ENCODE results near the gene MAP7D2. TPM values are rescaled to one million over a fixed set of nuclear protein-coding genes. Genes with fewer than 3 reads are reported as not detected.

The MAP7D2 gene
- total and polyA plus RNA-seq, 4 donors: 0.37 to 0.75 (median 0.57) TPM

GRCh38 chrX:20112022-20112774 is 4.5 kb downstream of the MAP7D2 start:
- no peaks in the 10 kb centered on the region for H3K36me3 ChIP-seq (ENCODE audit: control insufficient read depth in 4 of 4, insufficient read depth in 4 of 4, low read length in 4 of 4)
- peaks cover 3 to 51% (median 31%) of the 10 kb centered on the region in 3 donors for H3K27me3 ChIP-seq (ENCODE audit: control insufficient read depth in 3 of 3, insufficient read depth in 3 of 3, low read length in 2 of 3)
- peaks cover 0 to 4% (median 0%) of the 10 kb centered on the region in 5 donors for H3K4me1 ChIP-seq (ENCODE audit: control insufficient read depth in 5 of 5, insufficient read depth in 5 of 5, low read length in 5 of 5)
- H3K9ac ChIP-seq (ENCODE audit: insufficient read depth in 1 of 2, low read length in 2 of 2): no peak overlapping the region
- 89 to 97% methylated on average over 14 of the region's 14 CpGs for WGBS, 2 donors
- H3K4me3 ChIP-seq: no peak overlapping the region
- no peak for TF ChIP-seq CTCF (IDR thresholded peaks at IDR 0.05; ENCODE audit: control extremely low read depth, extremely low read depth)
- H3K9me3 ChIP-seq (ENCODE audit: control insufficient read depth in 4 of 4, insufficient read depth in 3 of 4, low read length in 3 of 4): peaks cover 0 to 6% (median 0%) of the 10 kb centered on the region in 4 donors
- ATAC-seq (ENCODE audit: insufficient read depth, low FRiP score) (no peak), DNase-seq (no peak)
- no peak overlapping the region for H3K27ac ChIP-seq (ENCODE audit: low read depth in 1 of 2, low read length in 1 of 2)

GRCh38 chrX:20111271-20111670 is 5.4 kb downstream of the MAP7D2 start:
- TF ChIP-seq CTCF (IDR thresholded peaks at IDR 0.05; ENCODE audit: control extremely low read depth, extremely low read depth): no peak
- Histone ChIP-seq H3K9ac (ENCODE audit: insufficient read depth in 1 of 2, low read length in 2 of 2) (no peak overlapping the region), H3K4me3 (no peak overlapping the region), H3K4me1 (ENCODE audit: control insufficient read depth in 5 of 5, insufficient read depth in 5 of 5, low read length in 5 of 5) (peaks cover 0 to 2% (median 0%) of the 10 kb centered on the region in 5 donors), H3K27ac (ENCODE audit: low read depth in 1 of 2, low read length in 1 of 2) (no peak overlapping the region), H3K27me3 (ENCODE audit: control insufficient read depth in 3 of 3, insufficient read depth in 3 of 3, low read length in 2 of 3) (peaks cover 3 to 51% (median 31%) of the 10 kb centered on the region in 3 donors), H3K9me3 (ENCODE audit: control insufficient read depth in 4 of 4, insufficient read depth in 3 of 4, low read length in 3 of 4) (peaks cover 0 to 2% (median 0%) of the 10 kb centered on the region in 4 donors), H3K36me3 (ENCODE audit: control insufficient read depth in 4 of 4, insufficient read depth in 4 of 4, low read length in 4 of 4) (no peaks in the 10 kb centered on the region)
- no peak for DNase-seq
- no peak for ATAC-seq (ENCODE audit: insufficient read depth, low FRiP score)
- 94 to 98% methylated on average over 10 of the region's 10 CpGs for WGBS, 2 donors

- H3K27ac ChIP-seq (ENCODE audit: low read depth in 1 of 2, low read length in 1 of 2): no peak overlapping the region
- H3K9ac ChIP-seq (ENCODE audit: insufficient read depth in 1 of 2, low read length in 2 of 2): no peak overlapping the region
- 65 to 94% methylated on average over 2 of the region's 2 CpGs for WGBS, 2 donors
These were observed 14.6 kb downstream of the MAP7D2 start for GRCh38 chrX:20101934-20102581.

More at GRCh38 chrX:20101934-20102581, 14.6 kb downstream of the MAP7D2 start:
- no peak for DNase-seq
- no peak for TF ChIP-seq CTCF (IDR thresholded peaks at IDR 0.05; ENCODE audit: control extremely low read depth, extremely low read depth)
- H3K36me3 ChIP-seq (ENCODE audit: control insufficient read depth in 4 of 4, insufficient read depth in 4 of 4, low read length in 4 of 4): no peaks in the 10 kb centered on the region
- H3K4me1 ChIP-seq (ENCODE audit: control insufficient read depth in 5 of 5, insufficient read depth in 5 of 5, low read length in 5 of 5): no peaks in the 10 kb centered on the region
- peaks cover 0 to 64% (median 29%) of the 10 kb centered on the region in 3 donors for H3K27me3 ChIP-seq (ENCODE audit: control insufficient read depth in 3 of 3, insufficient read depth in 3 of 3, low read length in 2 of 3)
- H3K9me3 ChIP-seq (ENCODE audit: control insufficient read depth in 4 of 4, insufficient read depth in 3 of 4, low read length in 3 of 4): peaks cover 0 to 3% (median 0%) of the 10 kb centered on the region in 4 donors
- ATAC-seq (ENCODE audit: insufficient read depth, low FRiP score): no peak
- H3K4me3 ChIP-seq: no peak overlapping the region

All from lung (tissue), 12 donors.